Measurements from ENCODE around the gene MACROD2.

DNA sequence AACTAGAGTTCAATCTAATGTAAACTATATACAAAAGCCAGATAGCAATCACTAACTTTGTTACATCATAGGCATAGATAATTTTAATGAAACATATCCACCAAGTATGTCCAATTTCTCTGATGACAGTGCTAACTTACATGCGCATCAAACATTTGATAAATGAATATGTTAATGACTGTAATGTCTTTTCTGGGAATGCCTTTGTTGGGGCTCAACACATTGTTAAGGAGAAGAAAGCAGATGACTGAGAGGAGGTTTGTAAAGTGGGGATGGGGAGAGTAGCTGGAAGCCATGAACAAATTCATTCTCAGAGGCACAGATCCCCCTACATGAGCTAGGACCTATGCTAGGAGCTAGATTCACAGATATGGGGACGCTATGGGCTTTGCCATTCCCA lies 1627.9 kb downstream of the MACROD2 start:
- TF ChIP-seq, protein P1, sequence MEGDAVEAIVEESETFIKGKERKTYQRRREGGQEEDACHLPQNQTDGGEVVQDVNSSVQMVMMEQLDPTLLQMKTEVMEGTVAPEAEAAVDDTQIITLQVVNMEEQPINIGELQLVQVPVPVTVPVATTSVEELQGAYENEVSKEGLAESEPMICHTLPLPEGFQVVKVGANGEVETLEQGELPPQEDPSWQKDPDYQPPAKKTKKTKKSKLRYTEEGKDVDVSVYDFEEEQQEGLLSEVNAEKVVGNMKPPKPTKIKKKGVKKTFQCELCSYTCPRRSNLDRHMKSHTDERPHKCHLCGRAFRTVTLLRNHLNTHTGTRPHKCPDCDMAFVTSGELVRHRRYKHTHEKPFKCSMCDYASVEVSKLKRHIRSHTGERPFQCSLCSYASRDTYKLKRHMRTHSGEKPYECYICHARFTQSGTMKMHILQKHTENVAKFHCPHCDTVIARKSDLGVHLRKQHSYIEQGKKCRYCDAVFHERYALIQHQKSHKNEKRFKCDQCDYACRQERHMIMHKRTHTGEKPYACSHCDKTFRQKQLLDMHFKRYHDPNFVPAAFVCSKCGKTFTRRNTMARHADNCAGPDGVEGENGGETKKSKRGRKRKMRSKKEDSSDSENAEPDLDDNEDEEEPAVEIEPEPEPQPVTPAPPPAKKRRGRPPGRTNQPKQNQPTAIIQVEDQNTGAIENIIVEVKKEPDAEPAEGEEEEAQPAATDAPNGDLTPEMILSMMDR (conservative IDR thresholded peaks at IDR 0.05; ENCODE audit: low read depth, low read length): no peak
- TF ChIP-seq EZH2 (IDR thresholded peaks at IDR 0.05; ENCODE audit: borderline replicate concordance, low read depth, low read length, poor library complexity, severe bottlenecking): no peak
